Liver (tissue), 9 donors: ENCODE data around the gene PLXNB1. TPM values are rescaled to one million over a fixed set of nuclear protein-coding genes. Genes with fewer than 3 reads are reported as not detected.

ENCODE experiments used
- DNase-seq: peaks from one replicate; pipeline ENCODE4 v3.0.0-alpha.2; 2017; ENCODE audit warnings: low spot score
- H3K27ac ChIP-seq, 2 donors: one replicate each; pipeline ENCODE4 v1.7.0; 2013; ENCODE audit warnings: inconsistent platforms in 2 of 2, low read length in 2 of 2, control low read depth in 1 of 2, low read depth in 1 of 2, mild to moderate bottlenecking in 1 of 2
- H3K27me3 ChIP-seq, 4 donors: one replicate each; pipeline versions ENCODE4 v1.6.1 to v1.7.0; 2013; ENCODE audit warnings: low read length in 3 of 4, inconsistent platforms in 1 of 4, mild to moderate bottlenecking in 1 of 4, moderate library complexity in 1 of 4; ENCODE audit not compliant: control insufficient read depth in 4 of 4, insufficient read depth in 4 of 4
- H3K36me3 ChIP-seq, 4 donors: one replicate each; pipeline versions ENCODE4 v1.6.1 to v1.7.0; 2013; ENCODE audit warnings: low read length in 3 of 4, mild to moderate bottlenecking in 3 of 4, low read depth in 1 of 4, moderate library complexity in 1 of 4; ENCODE audit not compliant: control insufficient read depth in 4 of 4, insufficient read depth in 3 of 4
- H3K4me1 ChIP-seq, 4 donors: one replicate each; pipeline versions ENCODE4 v1.6.1 to v1.7.0; 2013; ENCODE audit warnings: low read length in 3 of 4, mild to moderate bottlenecking in 3 of 4, moderate library complexity in 1 of 4; ENCODE audit not compliant: control insufficient read depth in 4 of 4, insufficient read depth in 4 of 4
- H3K4me3 ChIP-seq, 3 donors: one replicate each; pipeline versions ENCODE4 v1.6.1 to v1.7.0; 2013; ENCODE audit warnings: low read length in 3 of 3, control low read depth in 1 of 3, low read depth in 1 of 3, mild to moderate bottlenecking in 1 of 3
- H3K9ac ChIP-seq, 2 donors: one replicate each; pipeline ENCODE4 v1.7.0; 2013; ENCODE audit warnings: low read length in 2 of 2, mild to moderate bottlenecking in 2 of 2, moderate library complexity in 2 of 2, control low read depth in 1 of 2, low read depth in 1 of 2
- H3K9me3 ChIP-seq, 4 donors: one replicate each; pipeline versions ENCODE4 v1.6.1 to v1.7.0; 2013; ENCODE audit warnings: low read length in 3 of 4; ENCODE audit not compliant: control insufficient read depth in 4 of 4
- FOXA2 ChIP-seq: IDR thresholded peaks from 2 replicates; pipeline ENCODE4 v1.6.1; 2016; ENCODE audit warnings: antibody characterized with exemption
- GABPA ChIP-seq, 2 donors: IDR thresholded peaks in 1 of 2; conservative IDR thresholded peaks in 1 of 2; 2 replicates each; pipeline ENCODE4 v1.6.1; 2016; ENCODE audit warnings: antibody characterized with exemption in 2 of 2, mild to moderate bottlenecking in 1 of 2, moderate library complexity in 1 of 2
- JUND ChIP-seq, 2 donors: IDR thresholded peaks; 2 replicates each; pipeline ENCODE4 v1.6.1; 2016; ENCODE audit warnings: antibody characterized with exemption in 2 of 2
- RAD21 ChIP-seq, 2 donors: IDR thresholded peaks; 2 replicates each; pipeline ENCODE4 v1.6.1; 2016; ENCODE audit warnings: antibody characterized with exemption in 2 of 2, mild to moderate bottlenecking in 2 of 2
- RXRA ChIP-seq, 2 donors: IDR thresholded peaks; 2 replicates each; pipeline ENCODE4 v1.6.1; 2017 to 2018; ENCODE audit warnings: antibody characterized with exemption in 2 of 2, mild to moderate bottlenecking in 1 of 2
- SP1 ChIP-seq: IDR thresholded peaks from 2 replicates; pipeline ENCODE4 v1.6.1; 2018; ENCODE audit warnings: antibody characterized with exemption, mild to moderate bottlenecking
- TAF1 ChIP-seq: conservative IDR thresholded peaks from 2 replicates; pipeline ENCODE4 v1.6.1; 2016; ENCODE audit warnings: antibody characterized with exemption, mild to moderate bottlenecking
- YY1 ChIP-seq: IDR thresholded peaks from 2 replicates; pipeline ENCODE4 v1.6.1; 2016; ENCODE audit warnings: antibody characterized with exemption, mild to moderate bottlenecking
- WGBS: extraction: QIAGEN DNeasy Blood & Tissue Kit; methylation state at CpG from one replicate; pipeline ENCODE4 v1.1.7; 2013; 5-methylcytosine and 5-hydroxymethylcytosine counted together
- polyA plus RNA-seq, 2 donors: library from polyadenylated mRNA; stranded (reverse) in 1 of 2; unstranded in 1 of 2; fragments of 200-250 nt in 1 of 2; fragments of >200 nt in 1 of 2; fragmentation: Nextera tagmentation in 1 of 2; extraction: Ambion mirVana in 1 of 2; gene quantifications; one replicate each; pipeline versions ENCODE4 v1.2.1 to v1.2.3, GENCODE V29; 2013 to 2015
- total RNA-seq, 2 donors: library from RNA; depleted of rRNA; stranded (reverse); fragments of >200 nt; gene quantifications; one replicate each; pipeline ENCODE4 v1.2.3, GENCODE V29; 2014
- TF ChIP-seq, protein P1 (sequence below): IDR thresholded peaks from 2 replicates; pipeline ENCODE4 v1.6.1; 2016; ENCODE audit warnings: antibody characterized with exemption
- TF ChIP-seq, protein P2 (sequence below): fragments of 150-350 bp; IDR thresholded peaks from 2 replicates; pipeline ENCODE4 v1.5.1; 2017; ENCODE audit warnings: improper control_type of control experiment, low read depth, low read length; ENCODE audit not compliant: missing input control
- TF ChIP-seq, protein P3 (sequence below): IDR thresholded peaks from 2 replicates; pipeline ENCODE4 v1.6.1; 2016; ENCODE audit warnings: antibody characterized with exemption
- TF ChIP-seq, protein P4 (sequence below): IDR thresholded peaks from 2 replicates; pipeline ENCODE4 v1.6.1; 2016; ENCODE audit warnings: antibody characterized with exemption
- TF ChIP-seq, protein P5 (sequence below): IDR thresholded peaks from 2 replicates; pipeline ENCODE4 v1.6.1; 2016; ENCODE audit warnings: antibody characterized with exemption, mild to moderate bottlenecking
- donor health status: healthy.
- donor health status: healthy.
- donor health status: healthy.
- donor health status: healthy.
- donor health status: healthy.

The PLXNB1 gene
- total and polyA plus RNA-seq, 4 donors = 38.1 to 204 (median 72.9) TPM

DNA sequence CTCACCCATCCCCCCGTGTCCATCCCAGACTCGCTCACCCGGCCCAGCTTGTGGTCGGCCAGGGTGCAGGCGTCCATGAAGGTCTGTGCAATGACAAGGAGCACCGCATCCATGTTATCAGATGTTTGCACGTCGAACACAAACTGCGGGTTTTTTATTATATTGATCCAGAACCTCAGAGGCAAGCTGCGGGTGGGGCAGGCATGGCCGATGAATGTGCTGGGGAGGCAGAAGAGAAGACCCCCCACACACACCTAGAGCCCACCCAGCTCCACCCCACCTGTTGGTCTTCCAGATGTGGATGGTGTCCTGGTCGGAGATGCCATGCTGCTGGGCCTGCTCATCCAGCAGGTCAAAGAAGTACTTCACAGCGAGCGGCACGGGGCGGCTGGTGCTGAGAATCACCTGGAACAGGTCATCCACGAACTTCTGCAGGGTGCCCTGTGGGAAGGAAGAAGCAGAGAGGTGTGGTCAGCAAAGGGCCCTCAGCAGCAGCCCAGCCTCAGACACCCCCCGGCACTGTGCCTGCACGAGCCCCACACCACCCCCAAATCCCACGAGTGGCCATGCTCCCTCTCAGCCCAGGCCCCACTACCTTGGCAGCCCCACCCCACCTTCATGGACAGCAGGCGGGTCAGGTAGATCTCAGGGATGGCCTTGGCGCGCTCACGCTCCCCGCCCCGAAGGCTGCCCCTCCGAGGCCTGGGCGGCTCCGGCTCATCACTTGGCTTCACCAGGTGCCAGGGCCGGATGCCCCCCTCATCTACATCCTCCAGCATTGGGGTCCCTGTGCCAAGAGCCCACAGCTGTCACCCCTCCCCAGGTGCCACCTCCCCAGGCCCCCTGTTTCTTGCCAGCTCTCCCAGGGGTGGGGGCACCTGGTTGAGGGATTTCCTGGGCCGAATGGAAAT is 20.3 kb downstream of the PLXNB1 start:
- H3K36me3 ChIP-seq = peaks cover 30 to 97% (median 48%) of the 10 kb centered on the region in 4 donors
- no peaks in the 10 kb centered on the region for H3K4me1 ChIP-seq
- no peak for DNase-seq
- no peak overlapping the region for H3K9ac ChIP-seq
- TF ChIP-seq TAF1 = no peak
- TF ChIP-seq RXRA (IDR thresholded peaks at IDR 0.05) = no peak
- TF ChIP-seq, protein P1, sequence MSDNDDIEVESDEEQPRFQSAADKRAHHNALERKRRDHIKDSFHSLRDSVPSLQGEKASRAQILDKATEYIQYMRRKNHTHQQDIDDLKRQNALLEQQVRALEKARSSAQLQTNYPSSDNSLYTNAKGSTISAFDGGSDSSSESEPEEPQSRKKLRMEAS = no peak
- H3K4me3 ChIP-seq = no peak overlapping the region
- no peaks in the 10 kb centered on the region for H3K9me3 ChIP-seq
- H3K27me3 ChIP-seq = no peaks in the 10 kb centered on the region
- no peak overlapping the region for H3K27ac ChIP-seq
- WGBS = 91% methylated on average over 31 of the region's 31 CpGs

DNA sequence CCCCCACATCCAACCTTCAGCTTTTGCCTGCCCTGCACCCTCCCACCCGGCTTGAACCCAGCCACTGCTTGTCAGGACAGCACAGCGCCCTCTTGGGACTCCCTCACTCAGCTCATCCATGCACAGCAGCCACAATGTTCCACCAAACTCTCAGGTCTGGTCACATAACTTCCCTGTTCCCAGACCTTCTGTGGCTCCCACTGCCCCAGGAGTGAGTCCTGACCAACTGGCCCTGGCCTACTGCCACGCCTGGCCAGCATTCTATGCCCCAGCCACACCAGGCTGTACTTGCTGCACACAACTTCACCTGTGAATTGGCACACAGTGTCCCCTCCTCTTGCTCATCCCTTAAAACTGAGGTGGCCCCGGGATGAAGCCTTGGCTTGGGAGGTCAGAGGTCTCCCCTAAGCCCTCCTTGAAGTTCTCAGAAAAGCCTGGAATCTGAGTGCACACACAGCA is 21.0 kb downstream of the PLXNB1 start:
- no peak for DNase-seq
- peaks cover 31 to 97% (median 47%) of the 10 kb centered on the region in 4 donors for H3K36me3 ChIP-seq
- no peaks in the 10 kb centered on the region for H3K9me3 ChIP-seq
- no peaks in the 10 kb centered on the region for H3K4me1 ChIP-seq
- TF ChIP-seq TAF1 (no peak), RAD21 (IDR thresholded peaks at IDR 0.05) (no peak), FOXA2 (no peak), SP1 (no peak), YY1 (no peak), RXRA (IDR thresholded peaks at IDR 0.05) (no peak), GABPA (IDR thresholded peaks at IDR 0.05 in 1 of 2, conservative IDR thresholded peaks at IDR 0.05 in 1 of 2) (no peak), JUND (IDR thresholded peaks at IDR 0.05) (no peak)
- TF ChIP-seq, protein P1 = no peak
- TF ChIP-seq, protein P2, sequence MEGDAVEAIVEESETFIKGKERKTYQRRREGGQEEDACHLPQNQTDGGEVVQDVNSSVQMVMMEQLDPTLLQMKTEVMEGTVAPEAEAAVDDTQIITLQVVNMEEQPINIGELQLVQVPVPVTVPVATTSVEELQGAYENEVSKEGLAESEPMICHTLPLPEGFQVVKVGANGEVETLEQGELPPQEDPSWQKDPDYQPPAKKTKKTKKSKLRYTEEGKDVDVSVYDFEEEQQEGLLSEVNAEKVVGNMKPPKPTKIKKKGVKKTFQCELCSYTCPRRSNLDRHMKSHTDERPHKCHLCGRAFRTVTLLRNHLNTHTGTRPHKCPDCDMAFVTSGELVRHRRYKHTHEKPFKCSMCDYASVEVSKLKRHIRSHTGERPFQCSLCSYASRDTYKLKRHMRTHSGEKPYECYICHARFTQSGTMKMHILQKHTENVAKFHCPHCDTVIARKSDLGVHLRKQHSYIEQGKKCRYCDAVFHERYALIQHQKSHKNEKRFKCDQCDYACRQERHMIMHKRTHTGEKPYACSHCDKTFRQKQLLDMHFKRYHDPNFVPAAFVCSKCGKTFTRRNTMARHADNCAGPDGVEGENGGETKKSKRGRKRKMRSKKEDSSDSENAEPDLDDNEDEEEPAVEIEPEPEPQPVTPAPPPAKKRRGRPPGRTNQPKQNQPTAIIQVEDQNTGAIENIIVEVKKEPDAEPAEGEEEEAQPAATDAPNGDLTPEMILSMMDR = no peak
- TF ChIP-seq, protein P3, sequence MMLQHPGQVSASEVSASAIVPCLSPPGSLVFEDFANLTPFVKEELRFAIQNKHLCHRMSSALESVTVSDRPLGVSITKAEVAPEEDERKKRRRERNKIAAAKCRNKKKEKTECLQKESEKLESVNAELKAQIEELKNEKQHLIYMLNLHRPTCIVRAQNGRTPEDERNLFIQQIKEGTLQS = no peak
- TF ChIP-seq, protein P4, sequence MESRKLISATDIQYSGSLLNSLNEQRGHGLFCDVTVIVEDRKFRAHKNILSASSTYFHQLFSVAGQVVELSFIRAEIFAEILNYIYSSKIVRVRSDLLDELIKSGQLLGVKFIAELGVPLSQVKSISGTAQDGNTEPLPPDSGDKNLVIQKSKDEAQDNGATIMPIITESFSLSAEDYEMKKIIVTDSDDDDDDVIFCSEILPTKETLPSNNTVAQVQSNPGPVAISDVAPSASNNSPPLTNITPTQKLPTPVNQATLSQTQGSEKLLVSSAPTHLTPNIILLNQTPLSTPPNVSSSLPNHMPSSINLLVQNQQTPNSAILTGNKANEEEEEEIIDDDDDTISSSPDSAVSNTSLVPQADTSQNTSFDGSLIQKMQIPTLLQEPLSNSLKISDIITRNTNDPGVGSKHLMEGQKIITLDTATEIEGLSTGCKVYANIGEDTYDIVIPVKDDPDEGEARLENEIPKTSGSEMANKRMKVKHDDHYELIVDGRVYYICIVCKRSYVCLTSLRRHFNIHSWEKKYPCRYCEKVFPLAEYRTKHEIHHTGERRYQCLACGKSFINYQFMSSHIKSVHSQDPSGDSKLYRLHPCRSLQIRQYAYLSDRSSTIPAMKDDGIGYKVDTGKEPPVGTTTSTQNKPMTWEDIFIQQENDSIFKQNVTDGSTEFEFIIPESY = no peak
- TF ChIP-seq, protein P5, sequence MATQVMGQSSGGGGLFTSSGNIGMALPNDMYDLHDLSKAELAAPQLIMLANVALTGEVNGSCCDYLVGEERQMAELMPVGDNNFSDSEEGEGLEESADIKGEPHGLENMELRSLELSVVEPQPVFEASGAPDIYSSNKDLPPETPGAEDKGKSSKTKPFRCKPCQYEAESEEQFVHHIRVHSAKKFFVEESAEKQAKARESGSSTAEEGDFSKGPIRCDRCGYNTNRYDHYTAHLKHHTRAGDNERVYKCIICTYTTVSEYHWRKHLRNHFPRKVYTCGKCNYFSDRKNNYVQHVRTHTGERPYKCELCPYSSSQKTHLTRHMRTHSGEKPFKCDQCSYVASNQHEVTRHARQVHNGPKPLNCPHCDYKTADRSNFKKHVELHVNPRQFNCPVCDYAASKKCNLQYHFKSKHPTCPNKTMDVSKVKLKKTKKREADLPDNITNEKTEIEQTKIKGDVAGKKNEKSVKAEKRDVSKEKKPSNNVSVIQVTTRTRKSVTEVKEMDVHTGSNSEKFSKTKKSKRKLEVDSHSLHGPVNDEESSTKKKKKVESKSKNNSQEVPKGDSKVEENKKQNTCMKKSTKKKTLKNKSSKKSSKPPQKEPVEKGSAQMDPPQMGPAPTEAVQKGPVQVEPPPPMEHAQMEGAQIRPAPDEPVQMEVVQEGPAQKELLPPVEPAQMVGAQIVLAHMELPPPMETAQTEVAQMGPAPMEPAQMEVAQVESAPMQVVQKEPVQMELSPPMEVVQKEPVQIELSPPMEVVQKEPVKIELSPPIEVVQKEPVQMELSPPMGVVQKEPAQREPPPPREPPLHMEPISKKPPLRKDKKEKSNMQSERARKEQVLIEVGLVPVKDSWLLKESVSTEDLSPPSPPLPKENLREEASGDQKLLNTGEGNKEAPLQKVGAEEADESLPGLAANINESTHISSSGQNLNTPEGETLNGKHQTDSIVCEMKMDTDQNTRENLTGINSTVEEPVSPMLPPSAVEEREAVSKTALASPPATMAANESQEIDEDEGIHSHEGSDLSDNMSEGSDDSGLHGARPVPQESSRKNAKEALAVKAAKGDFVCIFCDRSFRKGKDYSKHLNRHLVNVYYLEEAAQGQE = no peak
- H3K9ac ChIP-seq = no peak overlapping the region
- no peak overlapping the region for H3K27ac ChIP-seq
- H3K27me3 ChIP-seq = no peaks in the 10 kb centered on the region
- WGBS = 87% methylated on average over 4 of the region's 4 CpGs
- no peak overlapping the region for H3K4me3 ChIP-seq
